GM12874 (cell line): ENCODE data around the gene RAP1GAP.

ENCODE experiments used
- TF ChIP-seq, protein P1 (sequence below): IDR thresholded peaks from 2 replicates; pipeline ENCODE4 v1.5.1; 2011; ENCODE audit warnings: low read depth, mild to moderate bottlenecking, control low read depth, low read length, moderate library complexity; ENCODE audit not compliant: insufficient read depth

The RAP1GAP gene

DNA sequence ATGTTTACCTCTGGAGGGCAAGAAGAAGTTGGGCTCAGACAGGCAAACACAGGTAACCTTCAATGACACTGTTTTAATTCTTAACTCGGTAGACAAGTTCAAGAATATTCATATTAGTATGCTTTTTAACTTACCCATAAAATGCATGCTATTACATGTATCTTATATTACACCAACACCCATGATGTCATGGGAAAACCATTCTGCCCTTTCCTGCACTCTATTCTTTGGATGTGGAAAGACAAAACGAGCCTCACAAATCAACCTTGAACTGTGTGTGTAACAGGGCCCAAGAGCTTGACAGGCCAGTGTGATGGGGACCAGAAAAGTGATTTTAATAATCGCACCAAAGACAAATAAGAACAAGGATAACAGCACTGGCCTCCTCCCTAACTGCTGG lies 22.6 kb upstream of the RAP1GAP start:
- TF ChIP-seq, protein P1, sequence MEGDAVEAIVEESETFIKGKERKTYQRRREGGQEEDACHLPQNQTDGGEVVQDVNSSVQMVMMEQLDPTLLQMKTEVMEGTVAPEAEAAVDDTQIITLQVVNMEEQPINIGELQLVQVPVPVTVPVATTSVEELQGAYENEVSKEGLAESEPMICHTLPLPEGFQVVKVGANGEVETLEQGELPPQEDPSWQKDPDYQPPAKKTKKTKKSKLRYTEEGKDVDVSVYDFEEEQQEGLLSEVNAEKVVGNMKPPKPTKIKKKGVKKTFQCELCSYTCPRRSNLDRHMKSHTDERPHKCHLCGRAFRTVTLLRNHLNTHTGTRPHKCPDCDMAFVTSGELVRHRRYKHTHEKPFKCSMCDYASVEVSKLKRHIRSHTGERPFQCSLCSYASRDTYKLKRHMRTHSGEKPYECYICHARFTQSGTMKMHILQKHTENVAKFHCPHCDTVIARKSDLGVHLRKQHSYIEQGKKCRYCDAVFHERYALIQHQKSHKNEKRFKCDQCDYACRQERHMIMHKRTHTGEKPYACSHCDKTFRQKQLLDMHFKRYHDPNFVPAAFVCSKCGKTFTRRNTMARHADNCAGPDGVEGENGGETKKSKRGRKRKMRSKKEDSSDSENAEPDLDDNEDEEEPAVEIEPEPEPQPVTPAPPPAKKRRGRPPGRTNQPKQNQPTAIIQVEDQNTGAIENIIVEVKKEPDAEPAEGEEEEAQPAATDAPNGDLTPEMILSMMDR = no peak

- TF ChIP-seq, protein P1 = no peak
Measured at GRCh38 chr1:21689661-21690372, 20.7 kb upstream of the RAP1GAP start.

- TF ChIP-seq, protein P1 = no peak
Measured at GRCh38 chr1:21687081-21687529, 17.9 kb upstream of the RAP1GAP start.

- TF ChIP-seq, protein P1 = no peak
Measured at GRCh38 chr1:21685946-21686678, 17.0 kb upstream of the RAP1GAP start.

DNA sequence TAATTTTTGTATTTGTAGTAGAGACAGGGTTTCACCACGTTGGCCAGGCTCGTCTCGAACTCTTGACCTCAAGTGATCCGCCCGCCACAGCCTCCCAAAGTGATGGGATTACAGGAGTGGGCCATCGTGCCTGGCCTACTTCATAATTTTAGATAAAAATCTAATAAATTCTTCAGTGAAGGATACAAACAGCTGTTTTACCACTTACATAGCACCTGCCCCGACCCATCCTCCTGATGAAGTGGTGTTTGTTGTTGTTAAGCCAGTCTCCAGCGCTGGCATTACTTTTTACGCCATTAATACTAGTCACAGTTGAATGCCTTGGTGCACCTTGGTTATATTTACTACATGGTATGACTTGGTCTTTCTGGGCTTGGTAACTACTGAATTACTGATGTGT lies 12.3 kb upstream of the RAP1GAP start:
- TF ChIP-seq, protein P1 = no peak

- TF ChIP-seq, protein P1 = no peak
Measured at GRCh38 chr1:21680918-21681317, 11.8 kb upstream of the RAP1GAP start.

DNA sequence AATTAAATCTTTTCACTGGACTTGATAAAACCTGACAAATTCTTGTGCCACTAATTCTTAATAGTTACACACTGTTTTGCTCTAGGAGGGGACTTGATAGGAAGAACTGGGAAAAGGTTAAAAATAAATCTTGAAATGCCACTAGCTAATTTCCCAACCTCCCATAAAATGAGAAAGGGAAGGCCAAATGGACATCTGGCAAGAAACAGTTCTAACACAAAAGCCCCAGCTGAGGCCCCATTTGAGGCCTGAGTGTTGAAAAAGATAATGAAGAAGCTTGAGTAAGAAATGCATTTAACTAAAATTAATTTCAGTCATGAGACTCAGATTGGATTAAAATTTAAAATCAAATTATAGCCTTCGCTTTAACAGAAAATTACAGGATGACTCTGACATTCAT lies 11.2 kb upstream of the RAP1GAP start:
- TF ChIP-seq, protein P1 = no peak
